H1 (cell line): ENCODE data around the gene XRCC6. TPM values are rescaled to one million over a fixed set of nuclear protein-coding genes. Genes with fewer than 3 reads are reported as not detected.

Source experiments
- CBX5 ChIP-seq: fragments of 300-800, 300-1000 bp; sonication (generic); IDR thresholded peaks from 2 replicates; pipeline ENCODE4 v1.7.1; 2016; ENCODE audit warnings: antibody characterized with exemption, low read length, low read depth
- CTCF ChIP-seq, 3 experiments: IDR thresholded peaks; 1 replicate in 2 of 3; 2 replicates in 1 of 3; pipeline versions ENCODE4 v1.5.1 to v1.6.1; 2011; ENCODE audit warnings: low read length in 3 of 3, mild to moderate bottlenecking in 3 of 3, inconsistent platforms in 2 of 3, low read depth in 1 of 3, moderate library complexity in 1 of 3; ENCODE audit not compliant: insufficient read depth in 1 of 3; ENCODE audit errors: control extremely low read depth in 1 of 3
- GABPA ChIP-seq: IDR thresholded peaks from 2 replicates; pipeline ENCODE4 v1.6.1; 2011; ENCODE audit warnings: mild to moderate bottlenecking, low read length, moderate library complexity, borderline replicate concordance; ENCODE audit not compliant: insufficient read depth
- PHF8 ChIP-seq: fragments of 200-600 bp; sonication (generic); conservative IDR thresholded peaks from 2 replicates; pipeline ENCODE4 v1.7.1; 2012; ENCODE audit warnings: low read depth, mild to moderate bottlenecking, inconsistent platforms, low read length, moderate library complexity
- RAD21 ChIP-seq, 2 experiments: IDR thresholded peaks in 1 of 2; conservative IDR thresholded peaks in 1 of 2; 2 replicates each; pipeline ENCODE4 v1.6.1; 2011; ENCODE audit warnings: low read depth in 2 of 2, low read length in 2 of 2, improper control_type of control experiment in 1 of 2, inconsistent platforms in 1 of 2, mild to moderate bottlenecking in 1 of 2, moderate library complexity in 1 of 2
- polyA plus RNA-seq, 7 experiments: library from polyadenylated mRNA; depleted of rRNA in 3 of 7; stranded (reverse) in 5 of 7; unstranded in 2 of 7; fragments of >200 nt in 5 of 7; fragments of 200-250 nt in 2 of 7; gene quantifications; 1 replicate in 5 of 7; 2 replicates in 1 of 7; 4 replicates in 1 of 7; pipeline versions ENCODE4 v1.2.1 to v1.2.3, GENCODE V29; 2011 to 2013; ENCODE audit warnings: missing spikeins in 2 of 7, mixed read lengths in 2 of 7
- total RNA-seq: library from RNA; stranded (reverse); fragmentation: NEBNext Ultra II Directional; extraction: Animal tissue kit (Norgen Biotek cat#: 25700); gene quantifications from 2 replicates; pipeline ENCODE4 v1.2.1, GENCODE V29; 2021
- TF ChIP-seq, protein P1 (sequence below): IDR thresholded peaks from 2 replicates; pipeline ENCODE4 v1.6.1; 2011; ENCODE audit warnings: low read depth, mild to moderate bottlenecking, low read length; ENCODE audit not compliant: insufficient read depth

The XRCC6 gene
- total and polyA plus RNA-seq, 2 of the 8 experiments (the other 6 are each of a cell fraction or from before 2014, with no cell fraction given): 150 to 490 TPM

- peak; percentile 75; the same call in 1 of the 2 replicates for TF ChIP-seq GABPA
- no peak for TF ChIP-seq RAD21 (IDR thresholded peaks at IDR 0.05 in 1 of 2, conservative IDR thresholded peaks at IDR 0.05 in 1 of 2; ENCODE audit: low read depth in 2 of 2, low read length in 2 of 2)
- no peak for TF ChIP-seq CBX5
- TF ChIP-seq CTCF (IDR thresholded peaks at IDR 0.05; ENCODE audit: control extremely low read depth in 1 of 3, insufficient read depth in 1 of 3, low read depth in 1 of 3, low read length in 3 of 3): no peak
- 0 out of 2 replicates have a peak, but pooled peaks have one; percentile 44 for TF ChIP-seq PHF8
- TF ChIP-seq, protein P1, sequence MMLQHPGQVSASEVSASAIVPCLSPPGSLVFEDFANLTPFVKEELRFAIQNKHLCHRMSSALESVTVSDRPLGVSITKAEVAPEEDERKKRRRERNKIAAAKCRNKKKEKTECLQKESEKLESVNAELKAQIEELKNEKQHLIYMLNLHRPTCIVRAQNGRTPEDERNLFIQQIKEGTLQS: no peak
These were observed 67.5 kb downstream of the XRCC6 start, which contains the start of gene SNU13 (continued) for GRCh38 chr22:41688365-41689211.
